ENCODE data around the gene RARA.
"Not testable (repeated sequence)": the region's sequence is repeated elsewhere in the genome, so short reads cannot be mapped to it uniquely, and the experiment has no call there.

The RARA gene

GRCh38 chr17:40386555-40386954 is 77.6 kb downstream of the RARA start:
- peaks cover 22% of the 10 kb centered on the region for H3K36me3 ChIP-seq (ENCODE audit: insufficient read depth, low read length)
- H3K27me3 ChIP-seq (ENCODE audit: insufficient read depth, low read length); H3K4me3 ChIP-seq (ENCODE audit: low read depth, low read length); H3K4me1 ChIP-seq (ENCODE audit: control insufficient read depth, insufficient read depth, low read length, unreplicated experiment); H2AFZ ChIP-seq (ENCODE audit: low read length, unreplicated experiment); H3K27ac ChIP-seq (ENCODE audit: low read depth, low read length); H3K79me2 ChIP-seq (ENCODE audit: control insufficient read depth, insufficient read depth, low read length, unreplicated experiment): not testable (repeated sequence)

GRCh38 chr17:40399185-40399584 is 90.2 kb downstream of the RARA start:
- Histone ChIP-seq H3K4me1 (ENCODE audit: control insufficient read depth, insufficient read depth, low read length, unreplicated experiment) (peaks cover 4% of the 10 kb centered on the region), H2AFZ (ENCODE audit: low read length, unreplicated experiment) (no peak overlapping the region), H3K27me3 (ENCODE audit: insufficient read depth, low read length) (no peaks in the 10 kb centered on the region), H3K27ac (ENCODE audit: low read depth, low read length) (no peak overlapping the region), H3K4me3 (ENCODE audit: low read depth, low read length) (no peak overlapping the region), H3K79me2 (ENCODE audit: control insufficient read depth, insufficient read depth, low read length, unreplicated experiment) (peaks cover 5% of the 10 kb centered on the region), H3K36me3 (ENCODE audit: insufficient read depth, low read length) (peaks cover 49% of the 10 kb centered on the region)

- peak overlapping the region; percentile 5; the same call in 1 of the 2 replicates for H3K27ac ChIP-seq (ENCODE audit: low read depth, low read length)
- H3K36me3 ChIP-seq (ENCODE audit: insufficient read depth, low read length), result peaks cover 56% of the 10 kb centered on the region
- peaks cover 10% of the 10 kb centered on the region for H3K79me2 ChIP-seq (ENCODE audit: control insufficient read depth, insufficient read depth, low read length, unreplicated experiment)
- no peak overlapping the region for H3K4me3 ChIP-seq (ENCODE audit: low read depth, low read length)
- peak overlapping the region; percentile 34 for H2AFZ ChIP-seq (ENCODE audit: low read length, unreplicated experiment)
- peaks cover 4% of the 10 kb centered on the region for H3K4me1 ChIP-seq (ENCODE audit: control insufficient read depth, insufficient read depth, low read length, unreplicated experiment)
- no peaks in the 10 kb centered on the region for H3K27me3 ChIP-seq (ENCODE audit: insufficient read depth, low read length)
Observed at GRCh38 chr17:40402668-40403067, 93.7 kb downstream of the RARA start.

GRCh38 chr17:40404003-40404402 is 95.0 kb downstream of the RARA start:
- Histone ChIP-seq H3K27ac (ENCODE audit: low read depth, low read length) (no peak overlapping the region), H3K4me3 (ENCODE audit: low read depth, low read length) (no peak overlapping the region), H2AFZ (ENCODE audit: low read length, unreplicated experiment) (no peak overlapping the region), H3K79me2 (ENCODE audit: control insufficient read depth, insufficient read depth, low read length, unreplicated experiment) (peaks cover 10% of the 10 kb centered on the region), H3K36me3 (ENCODE audit: insufficient read depth, low read length) (peaks cover 53% of the 10 kb centered on the region), H3K27me3 (ENCODE audit: insufficient read depth, low read length) (no peaks in the 10 kb centered on the region), H3K4me1 (ENCODE audit: control insufficient read depth, insufficient read depth, low read length, unreplicated experiment) (peaks cover 4% of the 10 kb centered on the region)

Data from ACC112 (cell line).